ENCODE data around the gene HELLS. TPM values are rescaled to one million over a fixed set of nuclear protein-coding genes. Genes with fewer than 3 reads are reported as not detected.

The HELLS gene
- total RNA-seq, 4 donors from 2014 or later: 1.8 to 8.5 (median 7.9) TPM

- TF ChIP-seq, protein P1, sequence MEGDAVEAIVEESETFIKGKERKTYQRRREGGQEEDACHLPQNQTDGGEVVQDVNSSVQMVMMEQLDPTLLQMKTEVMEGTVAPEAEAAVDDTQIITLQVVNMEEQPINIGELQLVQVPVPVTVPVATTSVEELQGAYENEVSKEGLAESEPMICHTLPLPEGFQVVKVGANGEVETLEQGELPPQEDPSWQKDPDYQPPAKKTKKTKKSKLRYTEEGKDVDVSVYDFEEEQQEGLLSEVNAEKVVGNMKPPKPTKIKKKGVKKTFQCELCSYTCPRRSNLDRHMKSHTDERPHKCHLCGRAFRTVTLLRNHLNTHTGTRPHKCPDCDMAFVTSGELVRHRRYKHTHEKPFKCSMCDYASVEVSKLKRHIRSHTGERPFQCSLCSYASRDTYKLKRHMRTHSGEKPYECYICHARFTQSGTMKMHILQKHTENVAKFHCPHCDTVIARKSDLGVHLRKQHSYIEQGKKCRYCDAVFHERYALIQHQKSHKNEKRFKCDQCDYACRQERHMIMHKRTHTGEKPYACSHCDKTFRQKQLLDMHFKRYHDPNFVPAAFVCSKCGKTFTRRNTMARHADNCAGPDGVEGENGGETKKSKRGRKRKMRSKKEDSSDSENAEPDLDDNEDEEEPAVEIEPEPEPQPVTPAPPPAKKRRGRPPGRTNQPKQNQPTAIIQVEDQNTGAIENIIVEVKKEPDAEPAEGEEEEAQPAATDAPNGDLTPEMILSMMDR (IDR thresholded peaks at IDR 0.05; ENCODE audit: low read depth): no peak
These were observed 12.6 kb upstream of the HELLS start for GRCh38 chr10:94533027-94533426.

GRCh38 chr10:94546049-94546900, 687 bp downstream of the HELLS start:
- TF ChIP-seq, protein P1 (IDR thresholded peaks at IDR 0.05; ENCODE audit: low read depth): no peak

GRCh38 chr10:94546901-94547185, 1.3 kb downstream of the HELLS start:
- TF ChIP-seq, protein P1 (IDR thresholded peaks at IDR 0.05; ENCODE audit: low read depth): no peak

GRCh38 chr10:94549221-94549620, 3.6 kb downstream of the HELLS start:
- TF ChIP-seq, protein P1 (IDR thresholded peaks at IDR 0.05; ENCODE audit: low read depth): no peak

GRCh38 chr10:94571081-94571480, 25.5 kb downstream of the HELLS start:
- TF ChIP-seq, protein P1 (IDR thresholded peaks at IDR 0.05; ENCODE audit: low read depth): no peak

GRCh38 chr10:94571528-94571927, 25.9 kb downstream of the HELLS start:
- TF ChIP-seq, protein P1 (IDR thresholded peaks at IDR 0.05; ENCODE audit: low read depth): no peak

DNA sequence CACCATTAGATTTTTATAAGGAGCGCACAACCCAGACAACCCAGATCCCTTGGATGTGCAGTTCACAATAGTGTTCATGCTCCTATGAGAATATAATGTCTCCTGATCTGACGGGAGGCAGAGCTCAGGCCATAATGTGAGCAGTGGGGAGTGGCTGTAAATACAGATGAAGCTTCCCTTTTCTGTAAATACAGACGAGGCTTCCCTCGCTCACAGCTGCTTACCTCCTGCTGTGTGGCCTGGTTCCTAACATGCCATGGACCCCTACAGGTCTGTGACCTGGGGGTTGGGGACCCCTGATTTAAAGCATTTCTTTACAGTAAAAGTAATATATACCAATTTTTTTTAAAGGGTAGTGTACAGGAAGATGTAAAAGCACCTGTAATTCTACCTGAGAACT, 33.2 kb downstream of the HELLS start:
- TF ChIP-seq, protein P1 (IDR thresholded peaks at IDR 0.05; ENCODE audit: low read depth): no peak

Data from subcutaneous adipose tissue (tissue), 4 donors.